Parathyroid adenoma (tissue), 2 donors: ENCODE data around the gene FAAH.

Experiments
- H2AFZ ChIP-seq: fragments of 300-600 bp; sonication (generic); one replicate; pipeline ENCODE4 v1.7.0; 2017; ENCODE audit warnings: antibody characterized with exemption, mild to moderate bottlenecking
- H3K27ac ChIP-seq: fragments of 300-600 bp; sonication (generic); one replicate; pipeline ENCODE4 v1.7.0; 2017
- H3K27me3 ChIP-seq: fragments of 300-600 bp; sonication (generic); one replicate; pipeline ENCODE4 v1.7.0; 2017; ENCODE audit warnings: low read length; ENCODE audit not compliant: control insufficient read depth, insufficient read depth
- H3K36me3 ChIP-seq: fragments of 300-600 bp; sonication (generic); one replicate; pipeline ENCODE4 v1.7.0; 2017; ENCODE audit warnings: low read length; ENCODE audit not compliant: control insufficient read depth, insufficient read depth
- H3K4me1 ChIP-seq: fragments of 300-600 bp; sonication (generic); one replicate; pipeline ENCODE4 v1.7.0; 2017; ENCODE audit warnings: control low read depth
- H3K4me2 ChIP-seq: fragments of 300-600 bp; sonication (generic); one replicate; pipeline ENCODE4 v1.7.0; 2017; ENCODE audit warnings: low read length
- H3K4me3 ChIP-seq: fragments of 300-600 bp; sonication (generic); one replicate; pipeline ENCODE4 v1.7.0; 2017; ENCODE audit warnings: low read depth, low read length
- H3K79me2 ChIP-seq: fragments of 300-600 bp; sonication (generic); one replicate; pipeline ENCODE4 v1.7.0; 2017; ENCODE audit warnings: control low read depth
- H3K9ac ChIP-seq: fragments of 300-600 bp; sonication (generic); one replicate; pipeline ENCODE4 v1.7.0; 2017; ENCODE audit warnings: mild to moderate bottlenecking
- H3K9me3 ChIP-seq: fragments of 300-600 bp; sonication (generic); one replicate; pipeline ENCODE4 v1.7.0; 2017; ENCODE audit warnings: low read length; ENCODE audit not compliant: control insufficient read depth
- CTCF ChIP-seq: fragments of 300-600 bp; sonication (generic); IDR thresholded peaks from one replicate; pipeline ENCODE4 v1.7.0; 2017; ENCODE audit warnings: antibody characterized with exemption, mild to moderate bottlenecking
- donor health status: primary hyperparathyroidism.

The FAAH gene

GRCh38 chr1:46453449-46453848 lies 59.3 kb downstream of the FAAH start:
- TF ChIP-seq CTCF = no peak
- Histone ChIP-seq H3K9me3 (no peaks in the 10 kb centered on the region), H2AFZ (no peak overlapping the region), H3K4me1 (no peaks in the 10 kb centered on the region), H3K4me2 (no peak overlapping the region), H3K27ac (no peak overlapping the region), H3K9ac (no peak overlapping the region), H3K79me2 (no peaks in the 10 kb centered on the region), H3K4me3 (no peak overlapping the region), H3K36me3 (no peaks in the 10 kb centered on the region), H3K27me3 (no peaks in the 10 kb centered on the region)

- Histone ChIP-seq H3K27ac (no peak overlapping the region), H3K4me1 (no peaks in the 10 kb centered on the region), H3K27me3 (no peaks in the 10 kb centered on the region), H3K36me3 (no peaks in the 10 kb centered on the region), H3K9me3 (no peaks in the 10 kb centered on the region), H3K4me3 (no peak overlapping the region), H3K79me2 (no peaks in the 10 kb centered on the region), H3K4me2 (no peak overlapping the region), H2AFZ (no peak overlapping the region), H3K9ac (no peak overlapping the region)
- no peak for TF ChIP-seq CTCF
Observed at GRCh38 chr1:46455951-46456350, 61.8 kb downstream of the FAAH start.

GRCh38 chr1:46456411-46456963 lies 62.4 kb downstream of the FAAH start:
- H2AFZ ChIP-seq = no peak overlapping the region
- no peaks in the 10 kb centered on the region for H3K79me2 ChIP-seq
- no peaks in the 10 kb centered on the region for H3K27me3 ChIP-seq
- H3K9me3 ChIP-seq = no peaks in the 10 kb centered on the region
- no peak overlapping the region for H3K27ac ChIP-seq
- H3K4me2 ChIP-seq = no peak overlapping the region
- TF ChIP-seq CTCF = no peak
- no peak overlapping the region for H3K4me3 ChIP-seq
- H3K4me1 ChIP-seq = no peaks in the 10 kb centered on the region
- H3K9ac ChIP-seq = no peak overlapping the region
- H3K36me3 ChIP-seq = no peaks in the 10 kb centered on the region

GRCh38 chr1:46457178-46457577 lies 63.1 kb downstream of the FAAH start:
- Histone ChIP-seq H3K4me3 (no peak overlapping the region), H2AFZ (no peak overlapping the region), H3K9me3 (no peaks in the 10 kb centered on the region), H3K36me3 (no peaks in the 10 kb centered on the region), H3K4me1 (no peaks in the 10 kb centered on the region), H3K79me2 (no peaks in the 10 kb centered on the region), H3K27ac (no peak overlapping the region), H3K4me2 (no peak overlapping the region), H3K27me3 (no peaks in the 10 kb centered on the region), H3K9ac (no peak overlapping the region)
- TF ChIP-seq CTCF = no peak

GRCh38 chr1:46458190-46458589 lies 64.1 kb downstream of the FAAH start:
- H2AFZ ChIP-seq = no peak overlapping the region
- no peak for TF ChIP-seq CTCF
- no peaks in the 10 kb centered on the region for H3K36me3 ChIP-seq
- H3K4me1 ChIP-seq = no peaks in the 10 kb centered on the region
- H3K27ac ChIP-seq = no peak overlapping the region
- H3K4me3 ChIP-seq = no peak overlapping the region
- no peaks in the 10 kb centered on the region for H3K27me3 ChIP-seq
- no peak overlapping the region for H3K4me2 ChIP-seq
- no peaks in the 10 kb centered on the region for H3K79me2 ChIP-seq
- H3K9me3 ChIP-seq = no peaks in the 10 kb centered on the region
- H3K9ac ChIP-seq = no peak overlapping the region
